Osteoblast (primary cell): ENCODE data around the gene RALGPS2. TPM values are rescaled to one million over a fixed set of nuclear protein-coding genes. Genes with fewer than 3 reads are reported as not detected.
"Not testable (repeated sequence)": the region's sequence is repeated elsewhere in the genome, so short reads cannot be mapped to it uniquely, and the experiment has no call there.

Experiments used
- DNase-seq: peaks from one replicate; pipeline ENCODE4 v3.0.0; 2011; ENCODE audit warnings: low spot score, mixed read lengths; ENCODE audit not compliant: insufficient read length; ENCODE audit errors: missing footprints
- H2AFZ ChIP-seq: 2 replicates; pipeline ENCODE4 v1.6.0; 2011; ENCODE audit warnings: mild to moderate bottlenecking, low read length
- H3K27ac ChIP-seq: 2 replicates; pipeline ENCODE4 v1.5.1; 2011; ENCODE audit warnings: mild to moderate bottlenecking, low read depth, low read length, moderate library complexity
- H3K27me3 ChIP-seq: 2 replicates; pipeline ENCODE4 v1.6.0; 2012; ENCODE audit warnings: mild to moderate bottlenecking, control low read depth, inconsistent platforms, low read length, moderate library complexity; ENCODE audit not compliant: insufficient read depth
- H3K36me3 ChIP-seq: 2 replicates; pipeline ENCODE4 v1.5.1; 2011; ENCODE audit warnings: mild to moderate bottlenecking, low read length, control low read depth, moderate library complexity; ENCODE audit not compliant: insufficient read depth
- H3K4me1 ChIP-seq: 2 replicates; pipeline ENCODE4 v1.5.1; 2011; ENCODE audit warnings: mild to moderate bottlenecking, low read length, control low read depth, moderate library complexity; ENCODE audit not compliant: insufficient read depth
- H3K4me2 ChIP-seq: 2 replicates; pipeline ENCODE4 v1.6.0; 2011; ENCODE audit warnings: mild to moderate bottlenecking, low read length; ENCODE audit not compliant: insufficient read depth
- H3K4me3 ChIP-seq: fragments of 200-600 bp; sonication (generic); 3 replicates; pipeline ENCODE4 v1.5.1; 2012; ENCODE audit warnings: mild to moderate bottlenecking, low read length, inconsistent platforms; ENCODE audit not compliant: insufficient read depth
- H3K79me2 ChIP-seq: 2 replicates; pipeline ENCODE4 v1.6.0; 2012; ENCODE audit warnings: mild to moderate bottlenecking, low read length, control low read depth, inconsistent platforms; ENCODE audit not compliant: insufficient read depth
- H3K9me3 ChIP-seq: 2 replicates; pipeline ENCODE4 v1.5.1; 2011; ENCODE audit warnings: low read depth, low read length, control low read depth
- H4K20me1 ChIP-seq: 2 replicates; pipeline ENCODE4 v1.6.0; 2012; ENCODE audit warnings: mild to moderate bottlenecking, low read length, control low read depth; ENCODE audit not compliant: insufficient read depth
- CTCF ChIP-seq: IDR thresholded peaks from 2 replicates; pipeline ENCODE4 v1.5.1; 2011; ENCODE audit warnings: mild to moderate bottlenecking, low read depth, low read length, moderate library complexity; ENCODE audit errors: extremely low read depth
- total RNA-seq: library from RNA; depleted of rRNA; stranded (reverse); fragments of >200 nt; gene quantifications from 2 replicates; pipeline ENCODE4 v1.2.3, GENCODE V29; 2012

RALGPS2 gene
- total RNA-seq, 1 donor, result 40.2 TPM

DNA sequence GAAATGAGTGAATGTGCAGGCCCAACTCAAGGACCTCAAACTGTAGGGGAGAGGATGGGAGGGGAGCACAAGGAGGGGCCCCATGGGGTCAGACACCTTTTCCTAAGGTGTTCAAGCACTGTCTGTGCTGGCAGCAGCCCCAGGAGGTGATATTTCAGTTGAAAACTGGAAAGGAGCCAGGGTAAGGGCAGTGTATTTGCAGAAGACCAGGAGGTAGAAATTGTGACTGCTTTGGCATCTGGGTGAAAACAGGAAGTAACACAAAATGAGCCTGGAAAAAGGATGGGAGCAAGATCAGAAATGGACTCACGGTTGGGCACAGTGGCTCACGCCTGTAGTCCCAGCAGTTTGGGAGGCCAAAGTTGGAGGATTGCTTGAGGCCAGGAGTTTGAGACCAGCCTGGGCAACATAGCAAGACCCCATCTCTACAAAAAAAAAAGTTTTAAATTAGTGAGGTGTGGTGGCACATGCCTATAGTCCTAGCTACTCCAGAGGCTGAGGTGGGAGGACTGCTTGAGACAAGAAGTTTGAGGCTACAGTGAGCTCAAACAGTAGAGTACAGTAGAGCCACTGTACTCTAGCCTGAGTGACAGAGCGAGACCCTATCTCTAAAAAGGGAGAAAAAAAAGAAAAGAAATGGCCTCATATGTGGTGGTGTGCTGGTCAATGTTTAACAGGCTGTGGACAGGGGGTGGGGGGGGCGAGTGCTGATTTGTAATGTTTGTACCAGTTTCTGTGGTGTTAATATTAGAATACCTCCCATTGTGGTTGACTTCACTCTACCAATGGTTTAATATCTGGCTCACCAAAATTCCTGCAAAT, 222.0 kb downstream of the RALGPS2 start:
- H3K4me3 ChIP-seq, result no peak overlapping the region
- no peak overlapping the region for H3K27ac ChIP-seq
- no peak for DNase-seq
- no peak for TF ChIP-seq CTCF
- H3K9me3 ChIP-seq, result no peaks in the 10 kb centered on the region
- no peaks in the 10 kb centered on the region for H3K36me3 ChIP-seq
- H3K79me2 ChIP-seq, result no peaks in the 10 kb centered on the region
- H2AFZ ChIP-seq, result no peak overlapping the region
- no peaks in the 10 kb centered on the region for H4K20me1 ChIP-seq
- peaks cover 4% of the 10 kb centered on the region for H3K4me1 ChIP-seq
- H3K4me2 ChIP-seq, result no peak overlapping the region
- H3K27me3 ChIP-seq, result peaks cover 3% of the 10 kb centered on the region

- peaks cover 3% of the 10 kb centered on the region for H3K27me3 ChIP-seq
- no peak overlapping the region for H3K4me3 ChIP-seq
- no peak for DNase-seq
- no peaks in the 10 kb centered on the region for H3K79me2 ChIP-seq
- H3K4me2 ChIP-seq, result no peak overlapping the region
- no peaks in the 10 kb centered on the region for H3K9me3 ChIP-seq
- peaks cover 3% of the 10 kb centered on the region for H3K4me1 ChIP-seq
- no peaks in the 10 kb centered on the region for H4K20me1 ChIP-seq
- no peaks in the 10 kb centered on the region for H3K36me3 ChIP-seq
- TF ChIP-seq CTCF, result no peak
- no peak overlapping the region for H3K27ac ChIP-seq
- no peak overlapping the region for H2AFZ ChIP-seq
These were observed 222.6 kb downstream of the RALGPS2 start for GRCh38 chr1:178947677-178947981.

GRCh38 chr1:178948676-178949075, 223.6 kb downstream of the RALGPS2 start:
- H3K27me3 ChIP-seq, result peaks cover 3% of the 10 kb centered on the region

DNA sequence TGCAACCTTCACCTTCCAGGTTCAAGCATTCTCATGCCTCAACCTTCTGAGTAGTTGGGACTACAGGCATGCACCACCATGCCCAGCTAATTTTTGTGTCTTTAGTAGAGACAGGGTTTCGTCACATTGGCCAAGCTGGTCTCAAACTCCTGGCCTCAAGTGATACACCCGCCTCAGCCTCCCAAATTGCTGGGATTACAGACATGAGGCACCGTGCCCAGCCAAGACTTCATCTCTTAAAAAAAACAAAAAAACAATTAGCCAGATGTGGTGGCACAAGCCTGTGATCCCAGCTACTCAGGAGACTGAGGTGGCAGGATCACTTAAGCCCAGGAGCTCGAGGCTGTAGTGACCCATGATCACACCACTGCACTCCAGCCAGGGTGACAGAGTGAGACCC, 224.8 kb downstream of the RALGPS2 start:
- not testable (repeated sequence) for H3K27ac ChIP-seq, H3K4me2 ChIP-seq, H3K9me3 ChIP-seq, H3K36me3 ChIP-seq, H3K4me1 ChIP-seq, H4K20me1 ChIP-seq, H3K4me3 ChIP-seq, DNase-seq, H3K27me3 ChIP-seq, H3K79me2 ChIP-seq, H2AFZ ChIP-seq

More at GRCh38 chr1:178948676-178949075, 223.6 kb downstream of the RALGPS2 start:
- DNase-seq, result no peak
- no peaks in the 10 kb centered on the region for H3K4me1 ChIP-seq
- H3K9me3 ChIP-seq, result no peaks in the 10 kb centered on the region
- H2AFZ ChIP-seq, result no peak overlapping the region
- no peak overlapping the region for H3K27ac ChIP-seq
- TF ChIP-seq CTCF, result no peak
- no peak overlapping the region for H3K4me3 ChIP-seq
- no peaks in the 10 kb centered on the region for H3K36me3 ChIP-seq
- no peak overlapping the region for H3K4me2 ChIP-seq
- no peaks in the 10 kb centered on the region for H3K79me2 ChIP-seq
- H4K20me1 ChIP-seq, result no peaks in the 10 kb centered on the region
